GM18867 (cell line): ENCODE measurements around the gene CLRN2.
"Not testable (repeated sequence)": the region's sequence is repeated elsewhere in the genome, so short reads cannot be mapped to it uniquely, and the experiment has no call there.

Experiments
- ATAC-seq: cut with Tn5 transposase; IDR thresholded peaks from one replicate; pipeline ENCODE4 v1.9.1; 2021; ENCODE audit warnings: mild to moderate bottlenecking, moderate library complexity; ENCODE audit not compliant: unreplicated experiment

The CLRN2 gene

GRCh38 chr4:17502756-17503155 lies 12.2 kb upstream of the CLRN2 start:
- no peak for ATAC-seq

- ATAC-seq = no peak
Observed at GRCh38 chr4:17504081-17504480, 10.9 kb upstream of the CLRN2 start.

GRCh38 chr4:17510582-17510981 lies 4.4 kb upstream of the CLRN2 start:
- no peak for ATAC-seq

- ATAC-seq = no peak
Observed at GRCh38 chr4:17511051-17511450, 3.9 kb upstream of the CLRN2 start.

- peak; percentile 62 for ATAC-seq
Observed at GRCh38 chr4:17511509-17511949, 3.4 kb upstream of the CLRN2 start.

GRCh38 chr4:17511950-17512795 lies 2.8 kb upstream of the CLRN2 start, which contains the start of gene QDPR:
TSS of gene QDPR (minus strand) at chr4:17512090. CDS start at chr4:17512054, 36 bp downstream.
- peak; percentile 97 for ATAC-seq

GRCh38 chr4:17512973-17513665 lies 1.8 kb upstream of the CLRN2 start:
- no peak for ATAC-seq

- no peak for ATAC-seq
Observed at GRCh38 chr4:17515445-17516407, 761 bp downstream of the CLRN2 start.

- ATAC-seq = no peak
Observed at GRCh38 chr4:17516980-17517379, 2.0 kb downstream of the CLRN2 start.

GRCh38 chr4:17517664-17518063 lies 2.7 kb downstream of the CLRN2 start:
- ATAC-seq = no peak

- no peak for ATAC-seq
Observed at GRCh38 chr4:17521595-17521994, 6.6 kb downstream of the CLRN2 start.

GRCh38 chr4:17523662-17524061 lies 8.7 kb downstream of the CLRN2 start:
- peak; percentile 62 for ATAC-seq

GRCh38 chr4:17526695-17527477 lies 11.9 kb downstream of the CLRN2 start:
- ATAC-seq = no peak

- no peak for ATAC-seq
Observed at GRCh38 chr4:17528551-17529165, 13.7 kb downstream of the CLRN2 start.

GRCh38 chr4:17531538-17532285 lies 16.7 kb downstream of the CLRN2 start:
- ATAC-seq = no peak

- ATAC-seq = no peak
Observed at GRCh38 chr4:17534705-17535104, 19.7 kb downstream of the CLRN2 start.

GRCh38 chr4:17535242-17535641 lies 20.3 kb downstream of the CLRN2 start:
- ATAC-seq = peak; percentile 88

- ATAC-seq = peak; percentile 36
Observed at GRCh38 chr4:17535906-17536305, 20.9 kb downstream of the CLRN2 start.

- not testable (repeated sequence) for ATAC-seq
Observed at GRCh38 chr4:17537060-17537459, 22.1 kb downstream of the CLRN2 start.
